Transverse colon (tissue), 4 donors: ENCODE data around the gene MPRIP.

Experiments used
- CTCF ChIP-seq, 5 experiments: fragments of 200-600 bp in 3 of 5; fragments of 450-650 bp in 2 of 5; sonication (generic) in 3 of 5; IDR thresholded peaks; 1 replicate in 2 of 5; 2 replicates in 3 of 5; pipeline ENCODE4 v1.5.1; 2016 to 2017; ENCODE audit warnings: antibody characterized with exemption in 5 of 5, inconsistent platforms in 3 of 5, mild to moderate bottlenecking in 2 of 5, moderate library complexity in 1 of 5
- EP300 ChIP-seq: sonication (generic); formaldehyde crosslinking; IDR thresholded peaks from one replicate; pipeline ENCODE4 v1.6.1; 2017; ENCODE audit warnings: antibody characterized with exemption, low read depth
- POLR2A ChIP-seq: fragments of 450-650 bp; IDR thresholded peaks from one replicate; pipeline ENCODE4 v1.6.1; 2016; ENCODE audit warnings: antibody characterized with exemption, mild to moderate bottlenecking, moderate library complexity
- POLR2AphosphoS5 ChIP-seq, 3 donors: sonication (generic); formaldehyde crosslinking; IDR thresholded peaks; one replicate each; pipeline ENCODE4 v1.6.1; 2016; ENCODE audit warnings: antibody characterized with exemption in 3 of 3

- no peak for TF ChIP-seq CTCF (IDR thresholded peaks at IDR 0.05)
- TF ChIP-seq POLR2AphosphoS5 (IDR thresholded peaks at IDR 0.05) = no peak
- no peak for TF ChIP-seq POLR2A
- no peak for TF ChIP-seq EP300
These were observed 174.5 kb downstream of the MPRIP start for GRCh38 chr17:17216776-17217175.
